Sigmoid colon (tissue), 3 donors: ENCODE data around the gene YLPM1.

Experiments used
- POLR2A ChIP-seq, 2 donors: fragments of 450-650 bp; IDR thresholded peaks; one replicate each; pipeline ENCODE4 v1.6.1; 2016; ENCODE audit warnings: antibody characterized with exemption in 2 of 2, mild to moderate bottlenecking in 2 of 2, moderate library complexity in 2 of 2
- TF ChIP-seq, protein P1 (sequence below), 4 experiments: fragments of 450-650 bp in 3 of 4; fragments of 200-600 bp in 1 of 4; IDR thresholded peaks; one replicate each; pipeline ENCODE4 v1.5.1; 2016 to 2019; ENCODE audit warnings: antibody characterized with exemption in 4 of 4, mild to moderate bottlenecking in 3 of 4, moderate library complexity in 2 of 4

GRCh38 chr14:74737753-74738325, 25.3 kb upstream of the YLPM1 start:
- TF ChIP-seq, protein P1, sequence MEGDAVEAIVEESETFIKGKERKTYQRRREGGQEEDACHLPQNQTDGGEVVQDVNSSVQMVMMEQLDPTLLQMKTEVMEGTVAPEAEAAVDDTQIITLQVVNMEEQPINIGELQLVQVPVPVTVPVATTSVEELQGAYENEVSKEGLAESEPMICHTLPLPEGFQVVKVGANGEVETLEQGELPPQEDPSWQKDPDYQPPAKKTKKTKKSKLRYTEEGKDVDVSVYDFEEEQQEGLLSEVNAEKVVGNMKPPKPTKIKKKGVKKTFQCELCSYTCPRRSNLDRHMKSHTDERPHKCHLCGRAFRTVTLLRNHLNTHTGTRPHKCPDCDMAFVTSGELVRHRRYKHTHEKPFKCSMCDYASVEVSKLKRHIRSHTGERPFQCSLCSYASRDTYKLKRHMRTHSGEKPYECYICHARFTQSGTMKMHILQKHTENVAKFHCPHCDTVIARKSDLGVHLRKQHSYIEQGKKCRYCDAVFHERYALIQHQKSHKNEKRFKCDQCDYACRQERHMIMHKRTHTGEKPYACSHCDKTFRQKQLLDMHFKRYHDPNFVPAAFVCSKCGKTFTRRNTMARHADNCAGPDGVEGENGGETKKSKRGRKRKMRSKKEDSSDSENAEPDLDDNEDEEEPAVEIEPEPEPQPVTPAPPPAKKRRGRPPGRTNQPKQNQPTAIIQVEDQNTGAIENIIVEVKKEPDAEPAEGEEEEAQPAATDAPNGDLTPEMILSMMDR (IDR thresholded peaks at IDR 0.05) = no peak
- no peak for TF ChIP-seq POLR2A (IDR thresholded peaks at IDR 0.05)
